Bronchial epithelial cell (primary cell): ENCODE measurements around the gene RPTOR. TPM values are rescaled to one million over a fixed set of nuclear protein-coding genes. Genes with fewer than 3 reads are reported as not detected.

Experiments used
- DNase-seq: peaks from one replicate; pipeline ENCODE4 v3.0.0-alpha.2; 2010; ENCODE audit warnings: low read depth
- FAIRE-seq: peaks from 2 replicates; lab custom pipeline; 2011; peaks lifted over from hg19 to GRCh38; lab: Jason Lieb, UNC
- H3K27me3 ChIP-seq: 2 replicates; pipeline ENCODE4 v1.5.1; 2011; ENCODE audit warnings: low read length; ENCODE audit not compliant: control insufficient read depth, insufficient read depth
- H3K36me3 ChIP-seq: 2 replicates; pipeline ENCODE4 v1.5.1; 2011; ENCODE audit warnings: low read length; ENCODE audit not compliant: control insufficient read depth, insufficient read depth
- H3K4me3 ChIP-seq: 2 replicates; pipeline ENCODE4 v1.5.1; 2011; ENCODE audit warnings: mild to moderate bottlenecking, low read depth, low read length, control low read depth
- CTCF ChIP-seq: IDR thresholded peaks from 2 replicates; pipeline ENCODE4 v1.5.1; 2011; ENCODE audit warnings: mild to moderate bottlenecking, moderate library complexity, low read length, control low read depth, inconsistent platforms; ENCODE audit not compliant: insufficient read depth, severe bottlenecking
- total RNA-seq: library from RNA; depleted of rRNA; stranded (reverse); fragments of >200 nt; gene quantifications from 2 replicates; pipeline ENCODE4 v1.2.1, GENCODE V29; 2014

RPTOR gene
- total RNA-seq, 1 donor from 2014 or later: 14.0 TPM

GRCh38 chr17:80660527-80661198 is 116.0 kb downstream of the RPTOR start:
- Histone ChIP-seq H3K4me3 (no peak overlapping the region), H3K36me3 (no peaks in the 10 kb centered on the region), H3K27me3 (no peaks in the 10 kb centered on the region)
- TF ChIP-seq CTCF: no peak
- FAIRE-seq (no peak), DNase-seq (no peak)

GRCh38 chr17:80662557-80662956 is 117.9 kb downstream of the RPTOR start:
- no peak overlapping the region for H3K4me3 ChIP-seq
- FAIRE-seq (no peak), DNase-seq (no peak)
- H3K36me3 ChIP-seq: no peaks in the 10 kb centered on the region
- no peak for TF ChIP-seq CTCF
- H3K27me3 ChIP-seq: no peaks in the 10 kb centered on the region

GRCh38 chr17:80663781-80664206 is 119.2 kb downstream of the RPTOR start:
- FAIRE-seq: no peak

GRCh38 chr17:80664217-80664790 is 119.7 kb downstream of the RPTOR start:
- no peaks in the 10 kb centered on the region for H3K36me3 ChIP-seq
- H3K4me3 ChIP-seq: no peak overlapping the region

More at GRCh38 chr17:80663781-80664206, 119.2 kb downstream of the RPTOR start:
- Histone ChIP-seq H3K36me3 (no peaks in the 10 kb centered on the region), H3K27me3 (no peaks in the 10 kb centered on the region), H3K4me3 (no peak overlapping the region)
- TF ChIP-seq CTCF: no peak
- DNase-seq: no peak

DNA sequence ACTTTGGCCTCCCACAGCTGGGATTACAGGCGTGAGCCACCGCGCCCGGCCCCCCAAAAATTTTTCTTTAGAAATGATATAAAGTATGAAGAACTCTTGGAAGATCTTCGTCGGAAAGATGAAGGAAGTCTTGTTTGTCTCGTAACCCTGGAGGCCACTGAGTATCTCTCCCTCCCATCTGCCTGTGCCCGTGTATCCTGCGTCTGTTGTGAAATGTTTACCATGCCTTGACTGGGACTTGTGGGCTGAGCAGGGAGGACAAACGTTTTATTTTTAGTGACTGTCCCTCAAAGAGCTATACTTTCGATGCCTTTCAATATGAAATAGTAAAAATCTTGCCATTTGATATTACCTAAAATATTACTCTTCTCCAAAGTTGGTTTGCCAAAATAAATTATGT is 121.2 kb downstream of the RPTOR start:
- DNase-seq (no peak), FAIRE-seq (no peak)
- Histone ChIP-seq H3K27me3 (no peaks in the 10 kb centered on the region), H3K36me3 (no peaks in the 10 kb centered on the region), H3K4me3 (no peak overlapping the region)
- TF ChIP-seq CTCF: no peak

More at GRCh38 chr17:80664217-80664790, 119.7 kb downstream of the RPTOR start:
- DNase-seq (no peak), FAIRE-seq (no peak)
- no peaks in the 10 kb centered on the region for H3K27me3 ChIP-seq
- TF ChIP-seq CTCF: no peak
